HepG2 (cell line): Measurements from ENCODE around the gene HEATR5B. TPM values are rescaled to one million over a fixed set of nuclear protein-coding genes. Genes with fewer than 3 reads are reported as not detected.
A peak's percentile ranks its signal among the peaks of the same experiment; 100 is the strongest.

Experiments
- ATAC-seq: fragments of 200-7000 bp; cut with Tn5 transposase; 3 replicates; pipeline ENCODE4 v1.9.1; 2020; ENCODE audit warnings: mild to moderate bottlenecking, moderate library complexity
- BruUV-seq: library from RNA; stranded (reverse); fragments of 400-500 nt; replicated peaks from 2 replicates; lab custom pipeline; 2021; lab: Mats Ljungman, UMichigan
- CTCF ChIA-PET: fragments of 300-600 bp; formaldehyde crosslinking; extraction: SDS; loops from one replicate; lab custom pipeline; 2021; ENCODE audit warnings: low total read pairs, inconsistent platforms, low intra/inter-chr PET ratio; lab: Yijun Ruan, JAX
- POLR2A ChIA-PET: fragments of 350-600 bp; sonication (Branson Sonifier 250); formaldehyde crosslinking; loops from one replicate; lab custom pipeline; 2020; ENCODE audit warnings: antibody characterized with exemption, inconsistent platforms; lab: Yijun Ruan, JAX
- DNase-seq: peaks from one replicate; pipeline ENCODE4 v3.0.0-alpha.2; 2015; ENCODE audit warnings: low spot score
- FAIRE-seq: peaks from 3 replicates; lab custom pipeline; 2011; peaks lifted over from hg19 to GRCh38; lab: Jason Lieb, UNC
- H2AFZ ChIP-seq: one replicate; pipeline ENCODE4 v1.6.1; 2011; ENCODE audit warnings: low read length, inconsistent platforms
- H3K27ac ChIP-seq: fragments of 300-600 bp; 3 replicates; pipeline ENCODE4 v1.8.0; 2011; ENCODE audit warnings: mixed run types, mild to moderate bottlenecking, mixed read lengths, low read length, inconsistent platforms; ENCODE audit not compliant: insufficient read depth; ENCODE audit errors: extremely low read length
- H3K27me3 ChIP-seq, 2 experiments: fragments of 200-600 bp in 1 of 2; 2 replicates in 1 of 2; 3 replicates in 1 of 2; pipeline versions ENCODE4 v1.6.0 to v1.8.0; 2011; ENCODE audit warnings: low read length in 2 of 2, mild to moderate bottlenecking in 2 of 2, moderate library complexity in 2 of 2, inconsistent platforms in 1 of 2; ENCODE audit not compliant: insufficient read depth in 2 of 2, control insufficient read depth in 1 of 2
- H3K36me3 ChIP-seq, 2 experiments: fragments of 200-600 bp in 1 of 2; replicated peaks in 1 of 2; 2 replicates in 1 of 2; 3 replicates in 1 of 2; pipeline versions ENCODE4 v1.5.1 to v1.8.0; 2011; ENCODE audit warnings: low read length in 2 of 2, inconsistent platforms in 1 of 2; ENCODE audit not compliant: insufficient read depth in 2 of 2, control insufficient read depth in 1 of 2
- H3K4me1 ChIP-seq: 2 replicates; pipeline ENCODE4 v1.5.1; 2012; ENCODE audit warnings: low read length, inconsistent platforms; ENCODE audit not compliant: insufficient read depth
- H3K4me2 ChIP-seq: 2 replicates; pipeline ENCODE4 v1.6.0; 2011; ENCODE audit warnings: low read depth, low read length, inconsistent platforms
- H3K4me3 ChIP-seq, 3 experiments: fragments of 200-600 bp in 1 of 3; sonication (generic), shearing (Covaris generic) in 1 of 3; replicated peaks in 1 of 3; 2 replicates each; pipeline ENCODE4 v1.5.1; 2011 to 2016; ENCODE audit warnings: low read length in 3 of 3, inconsistent platforms in 2 of 3, low read depth in 2 of 3, mild to moderate bottlenecking in 2 of 3, control low read depth in 1 of 3, mixed read lengths in 1 of 3; ENCODE audit not compliant: insufficient read depth in 1 of 3
- H3K79me2 ChIP-seq: one replicate; pipeline ENCODE4 v1.6.1; 2011; ENCODE audit warnings: low read length, inconsistent platforms; ENCODE audit not compliant: insufficient read depth
- H3K9ac ChIP-seq: 2 replicates; pipeline ENCODE4 v1.6.0; 2011; ENCODE audit warnings: mild to moderate bottlenecking, low read depth, low read length, inconsistent platforms; ENCODE audit not compliant: insufficient read depth
- H3K9me3 ChIP-seq: 2 replicates; pipeline ENCODE4 v1.5.1; 2012; ENCODE audit warnings: mild to moderate bottlenecking, low read length
- H4K20me1 ChIP-seq: 2 replicates; pipeline ENCODE4 v1.6.0; 2011; ENCODE audit warnings: inconsistent platforms, mild to moderate bottlenecking, low read length, moderate library complexity; ENCODE audit not compliant: insufficient read depth
- FOXK2 ChIP-seq: fragments of 450-650 bp; IDR thresholded peaks from 2 replicates; pipeline ENCODE4 v1.6.1; 2016
- HDAC1 ChIP-seq: sonication (generic); formaldehyde crosslinking; IDR thresholded peaks from 2 replicates; pipeline ENCODE4 v1.5.1; 2020; ENCODE audit warnings: mild to moderate bottlenecking, missing genetic modification reagents
- MBD4 ChIP-seq: IDR thresholded peaks from 2 replicates; pipeline ENCODE4 v1.6.1; 2012; ENCODE audit warnings: low read length, inconsistent platforms, borderline replicate concordance
- MED8 ChIP-seq: sonication (generic); formaldehyde crosslinking; IDR thresholded peaks from 2 replicates; pipeline ENCODE4 v1.8.1; 2023; ENCODE audit warnings: mild to moderate bottlenecking, missing genetic modification reagents; ENCODE audit not compliant: insufficient replicate concordance
- NFIC ChIP-seq: IDR thresholded peaks from 2 replicates; pipeline ENCODE4 v1.6.1; 2012; ENCODE audit warnings: mild to moderate bottlenecking, low read length, inconsistent platforms
- PAWR ChIP-seq: sonication (generic); formaldehyde crosslinking; IDR thresholded peaks from 2 replicates; pipeline ENCODE4 v1.4.0; 2020; ENCODE audit warnings: missing genetic modification reagents, mild to moderate bottlenecking, borderline replicate concordance
- PAX8 ChIP-seq: sonication (generic); formaldehyde crosslinking; IDR thresholded peaks from 2 replicates; pipeline ENCODE4 v1.8.0; 2022; ENCODE audit warnings: mild to moderate bottlenecking, missing genetic modification reagents, borderline replicate concordance
- PTBP1 ChIP-seq: fragments of 200-400 bp; formaldehyde crosslinking; IDR thresholded peaks from 2 replicates; pipeline ENCODE4 v1.6.1; 2018; ENCODE audit warnings: low read length, low read depth; ENCODE audit not compliant: poor library complexity, severe bottlenecking
- SRSF1 ChIP-seq: fragments of 200-400 bp; formaldehyde crosslinking; optimal IDR thresholded peaks from 2 replicates; pipeline ENCODE3; 2017; ENCODE audit warnings: mild to moderate bottlenecking, low read depth, low read length, moderate library complexity
- ZC3H4 ChIP-seq: sonication (generic); formaldehyde crosslinking; IDR thresholded peaks from 2 replicates; pipeline ENCODE4 v1.4.0; 2020; ENCODE audit warnings: missing genetic modification reagents, borderline replicate concordance
- ZNF121 ChIP-seq: sonication (generic); formaldehyde crosslinking; IDR thresholded peaks from 2 replicates; pipeline ENCODE4 v1.5.0; 2020; ENCODE audit warnings: mild to moderate bottlenecking, missing genetic modification reagents
- ZNF547 ChIP-seq: sonication (generic); formaldehyde crosslinking; IDR thresholded peaks from 2 replicates; pipeline ENCODE4 v1.5.1; 2020; ENCODE audit warnings: mild to moderate bottlenecking, missing genetic modification reagents
- ZNF598 ChIP-seq: sonication (generic); formaldehyde crosslinking; IDR thresholded peaks from 2 replicates; pipeline ENCODE4 v1.5.1; 2020; ENCODE audit warnings: mild to moderate bottlenecking, missing genetic modification reagents, borderline replicate concordance
- ZNF605 ChIP-seq: sonication (generic); formaldehyde crosslinking; IDR thresholded peaks from 2 replicates; pipeline ENCODE4 v1.8.0; 2022; ENCODE audit warnings: mild to moderate bottlenecking, missing genetic modification reagents
- ZNF629 ChIP-seq: sonication (generic); formaldehyde crosslinking; conservative IDR thresholded peaks from 2 replicates; pipeline ENCODE4 v1.5.0; 2020; ENCODE audit warnings: missing genetic modification reagents
- ZNF775 ChIP-seq: sonication (generic); formaldehyde crosslinking; IDR thresholded peaks from 2 replicates; pipeline ENCODE4 v1.4.0; 2020; ENCODE audit warnings: missing genetic modification reagents, mild to moderate bottlenecking, moderate library complexity, borderline replicate concordance
- ZSCAN20 ChIP-seq: sonication (generic); formaldehyde crosslinking; IDR thresholded peaks from 2 replicates; pipeline ENCODE4 v1.4.0; 2020; ENCODE audit warnings: missing genetic modification reagents, mild to moderate bottlenecking, borderline replicate concordance
- WGBS: methylation state at CpG from one replicate; pipeline ENCODE4 v1.1.6; 2017; ENCODE audit warnings: low lambda C conversion rate; 5-methylcytosine and 5-hydroxymethylcytosine counted together
- in situ Hi-C: cut with HindIII; loops from 2 replicates; pipeline ENCODE4 v1.10.0; 2017; ENCODE audit warnings: low pct_unique_long_range_greater_than_20kb; ENCODE audit not compliant: extremely low pct_ligation_motif_present
- intact Hi-C: fragments of 100-400 bp; cut with micrococcal nuclease; formaldehyde crosslinking; loops from one replicate; pipeline ENCODE4 v1.10.0; 2022; ENCODE audit not compliant: unreplicated experiment
- polyA plus RNA-seq, 8 experiments: library from polyadenylated mRNA; depleted of rRNA in 3 of 8; stranded (reverse) in 7 of 8; unstranded in 1 of 8; fragments of >200 nt; fragmentation: Illumina TruSeq in 4 of 8; extraction: Trizol in 4 of 8; gene quantifications; 2 replicates each; pipeline versions ENCODE4 v1.2.1 to v1.2.3, GENCODE V29; 2011 to 2016; ENCODE audit warnings: low read depth in 4 of 8, missing spikeins in 1 of 8, mixed read lengths in 1 of 8; ENCODE audit not compliant: insufficient read depth in 1 of 8
- total RNA-seq, 5 experiments: library from RNA; depleted of rRNA; stranded (reverse); fragments of >200 nt; fragmentation: Illumina TruSeq; extraction: Trizol; gene quantifications; 2 replicates each; pipeline ENCODE4 v1.2.3, GENCODE V29; 2016; ENCODE audit warnings: low read depth in 1 of 5
- TF ChIP-seq, protein P1 (sequence below): sonication (generic); formaldehyde crosslinking; IDR thresholded peaks from 2 replicates; pipeline ENCODE4 v1.8.0; 2022; ENCODE audit warnings: missing genetic modification reagents, mild to moderate bottlenecking, moderate library complexity, borderline replicate concordance
- TF ChIP-seq, protein P2 (sequence below): IDR thresholded peaks from 2 replicates; pipeline ENCODE4 v1.6.1; 2016; ENCODE audit warnings: low read depth, control low read depth

Gene HEATR5B
- total and polyA plus RNA-seq, 2 of the 13 experiments (the other 11 are each of a cell fraction or from before 2014, with no cell fraction given) = 12.7 to 16.3 TPM

- no TSS peak for BruUV-seq
Observed at GRCh38 chr2:36973320-36973719, 110.9 kb downstream of the HEATR5B start.

More at GRCh38 chr2:36973320-36973719, 110.9 kb downstream of the HEATR5B start:
- TF ChIP-seq MED8 = no peak
- no peak for TF ChIP-seq MBD4
- no peak for TF ChIP-seq HDAC1 (CRISPR knock-in tag)
- TF ChIP-seq, protein P1, sequence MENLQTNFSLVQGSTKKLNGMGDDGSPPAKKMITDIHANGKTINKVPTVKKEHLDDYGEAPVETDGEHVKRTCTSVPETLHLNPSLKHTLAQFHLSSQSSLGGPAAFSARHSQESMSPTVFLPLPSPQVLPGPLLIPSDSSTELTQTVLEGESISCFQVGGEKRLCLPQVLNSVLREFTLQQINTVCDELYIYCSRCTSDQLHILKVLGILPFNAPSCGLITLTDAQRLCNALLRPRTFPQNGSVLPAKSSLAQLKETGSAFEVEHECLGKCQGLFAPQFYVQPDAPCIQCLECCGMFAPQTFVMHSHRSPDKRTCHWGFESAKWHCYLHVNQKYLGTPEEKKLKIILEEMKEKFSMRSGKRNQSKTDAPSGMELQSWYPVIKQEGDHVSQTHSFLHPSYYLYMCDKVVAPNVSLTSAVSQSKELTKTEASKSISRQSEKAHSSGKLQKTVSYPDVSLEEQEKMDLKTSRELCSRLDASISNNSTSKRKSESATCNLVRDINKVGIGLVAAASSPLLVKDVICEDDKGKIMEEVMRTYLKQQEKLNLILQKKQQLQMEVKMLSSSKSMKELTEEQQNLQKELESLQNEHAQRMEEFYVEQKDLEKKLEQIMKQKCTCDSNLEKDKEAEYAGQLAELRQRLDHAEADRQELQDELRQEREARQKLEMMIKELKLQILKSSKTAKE (CRISPR knock-in tag) = no peak
- no peak for TF ChIP-seq ZNF121 (CRISPR knock-in tag)
- no peak for TF ChIP-seq ZNF598 (CRISPR knock-in tag)
- no peak for TF ChIP-seq SRSF1
- no peak for TF ChIP-seq FOXK2
- TF ChIP-seq ZNF629 = no peak
- TF ChIP-seq PAWR = no peak
- TF ChIP-seq, protein P2, sequence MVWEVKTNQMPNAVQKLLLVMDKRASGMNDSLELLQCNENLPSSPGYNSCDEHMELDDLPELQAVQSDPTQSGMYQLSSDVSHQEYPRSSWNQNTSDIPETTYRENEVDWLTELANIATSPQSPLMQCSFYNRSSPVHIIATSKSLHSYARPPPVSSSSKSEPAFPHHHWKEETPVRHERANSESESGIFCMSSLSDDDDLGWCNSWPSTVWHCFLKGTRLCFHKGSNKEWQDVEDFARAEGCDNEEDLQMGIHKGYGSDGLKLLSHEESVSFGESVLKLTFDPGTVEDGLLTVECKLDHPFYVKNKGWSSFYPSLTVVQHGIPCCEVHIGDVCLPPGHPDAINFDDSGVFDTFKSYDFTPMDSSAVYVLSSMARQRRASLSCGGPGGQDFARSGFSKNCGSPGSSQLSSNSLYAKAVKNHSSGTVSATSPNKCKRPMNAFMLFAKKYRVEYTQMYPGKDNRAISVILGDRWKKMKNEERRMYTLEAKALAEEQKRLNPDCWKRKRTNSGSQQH (CRISPR knock-in tag) = no peak
- TF ChIP-seq ZC3H4 (CRISPR knock-in tag) = no peak
- TF ChIP-seq ZNF547 (CRISPR knock-in tag) = no peak
- no peak for TF ChIP-seq PTBP1
- no peak for TF ChIP-seq ZNF605 (CRISPR knock-in tag)
- no peak for TF ChIP-seq PAX8 (CRISPR knock-in tag)
- TF ChIP-seq ZNF775 = no peak
- TF ChIP-seq NFIC = no peak
- no peak for TF ChIP-seq ZSCAN20
- no peaks in the 10 kb centered on the region for H3K9me3 ChIP-seq
- peaks cover 18% of the 10 kb centered on the region for H3K4me1 ChIP-seq
- 0 out of 2 replicates have a peak overlapping the region, but pooled peaks have one; percentile 19 for H3K4me2 ChIP-seq
- H2AFZ ChIP-seq = no peak overlapping the region
- 35% methylated on average over 2 of the region's 2 CpGs for WGBS
- DNase-seq (no peak), ATAC-seq (no peak), FAIRE-seq (no peak)
- ChIA-PET POLR2A (no interaction called here), CTCF (no interaction called here)
- H3K27me3 ChIP-seq = no peaks in the 10 kb centered on the region
- H3K36me3 ChIP-seq = no peaks in the 10 kb centered on the region
- H3K27ac ChIP-seq = no peak overlapping the region
- no peaks in the 10 kb centered on the region for H4K20me1 ChIP-seq
- H3K79me2 ChIP-seq = no peaks in the 10 kb centered on the region
- no peak overlapping the region for H3K4me3 ChIP-seq
- intact Hi-C loops = no loop called here
- in situ Hi-C loops = no loop called here
- H3K9ac ChIP-seq = no peak overlapping the region
